ENCODE results near the gene CTTN.

The CTTN gene

DNA sequence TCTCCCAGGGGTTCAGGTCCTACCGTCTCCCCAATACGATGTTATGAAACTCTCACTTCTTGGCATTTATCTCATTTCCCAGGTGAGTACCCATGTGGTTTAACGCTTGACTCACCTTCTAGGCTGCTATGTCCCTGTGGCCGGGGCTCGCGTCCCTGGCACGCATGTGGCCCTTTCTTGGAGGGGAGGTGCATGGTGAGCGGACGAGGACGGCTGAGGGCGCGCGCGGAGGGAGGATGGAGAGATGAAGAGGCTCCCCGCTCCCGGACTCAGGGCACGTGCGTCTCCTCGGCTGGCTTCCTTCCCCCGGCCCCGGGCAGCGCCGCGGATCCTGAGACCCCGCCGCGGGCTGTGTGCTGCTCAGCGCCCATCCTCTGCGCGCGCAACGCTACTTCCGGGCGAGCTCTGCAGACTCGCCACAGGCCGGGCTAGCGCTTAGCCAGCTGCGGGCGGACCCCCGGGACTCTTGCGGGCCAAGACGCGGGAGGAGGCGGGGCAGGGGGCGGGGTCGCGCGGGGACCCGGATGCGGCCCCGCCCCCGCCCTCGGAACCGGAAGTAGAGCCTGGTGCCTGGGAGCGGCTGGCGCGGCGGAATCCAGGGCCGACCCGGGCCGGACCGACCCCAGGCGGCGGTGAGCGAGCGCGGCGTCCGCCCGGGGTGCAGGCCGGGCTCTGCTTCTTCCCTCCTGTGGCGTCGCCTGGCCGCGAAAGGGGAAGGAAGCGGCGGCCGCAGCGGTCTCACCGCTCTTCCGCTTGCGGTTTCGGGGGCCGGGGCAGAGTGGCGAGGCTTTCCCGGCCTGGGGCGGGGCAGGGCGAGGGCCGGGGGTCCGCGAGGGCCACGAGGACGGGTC is at the start of gene CTTN:
Gene CTTN (plus strand): TSS at position 547 of the 851 bp plus-strand sequence. CDS start 8,769 bp downstream, outside the sequence.
- H3K79me2 ChIP-seq (ENCODE audit: control insufficient read depth, insufficient read depth, low read length, unreplicated experiment), result peaks cover 72% of the 10 kb centered on the region
- H3K27ac ChIP-seq (ENCODE audit: low read depth, low read length), result peak within 1 kb of the TSS; percentile 85
- H3K4me3 ChIP-seq (ENCODE audit: low read depth, low read length), result peak within 1 kb of the TSS; percentile 99
- H3K36me3 ChIP-seq (ENCODE audit: insufficient read depth, low read length), result no peaks in the 10 kb centered on the region
- peak within 1 kb of the TSS; percentile 90 for H2AFZ ChIP-seq (ENCODE audit: low read length, unreplicated experiment)
- H3K4me1 ChIP-seq (ENCODE audit: control insufficient read depth, insufficient read depth, low read length, unreplicated experiment), result peaks cover 19% of the 10 kb centered on the region
- no peaks in the 10 kb centered on the region for H3K27me3 ChIP-seq (ENCODE audit: insufficient read depth, low read length)

DNA sequence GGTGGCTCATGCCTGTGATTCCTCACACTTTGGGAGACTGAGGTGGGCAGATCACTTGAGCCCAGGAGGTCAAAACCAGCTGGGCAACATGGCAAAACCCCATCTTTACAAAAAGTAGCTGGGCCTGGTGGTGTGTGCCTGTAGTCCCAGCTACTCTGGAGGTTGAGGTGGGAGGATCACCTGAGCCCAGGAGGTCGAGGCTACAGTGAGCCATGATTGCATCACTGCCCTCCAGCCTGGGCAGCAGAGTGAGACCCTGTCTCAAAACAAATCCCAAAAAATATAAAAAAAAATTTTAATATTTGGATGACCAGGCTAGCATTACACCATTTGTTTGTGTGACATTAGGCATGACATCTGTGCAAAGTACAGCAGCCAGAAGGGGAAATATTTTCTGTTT is 49.7 kb upstream of the CTTN start:
- H3K4me3 ChIP-seq (ENCODE audit: low read depth, low read length), result no peak overlapping the region
- H3K36me3 ChIP-seq (ENCODE audit: insufficient read depth, low read length), result peaks cover 8% of the 10 kb centered on the region
- no peaks in the 10 kb centered on the region for H3K79me2 ChIP-seq (ENCODE audit: control insufficient read depth, insufficient read depth, low read length, unreplicated experiment)
- H3K4me1 ChIP-seq (ENCODE audit: control insufficient read depth, insufficient read depth, low read length, unreplicated experiment), result no peaks in the 10 kb centered on the region
- no peak overlapping the region for H2AFZ ChIP-seq (ENCODE audit: low read length, unreplicated experiment)
- H3K27ac ChIP-seq (ENCODE audit: low read depth, low read length), result no peak overlapping the region
- H3K27me3 ChIP-seq (ENCODE audit: insufficient read depth, low read length), result no peaks in the 10 kb centered on the region

DNA sequence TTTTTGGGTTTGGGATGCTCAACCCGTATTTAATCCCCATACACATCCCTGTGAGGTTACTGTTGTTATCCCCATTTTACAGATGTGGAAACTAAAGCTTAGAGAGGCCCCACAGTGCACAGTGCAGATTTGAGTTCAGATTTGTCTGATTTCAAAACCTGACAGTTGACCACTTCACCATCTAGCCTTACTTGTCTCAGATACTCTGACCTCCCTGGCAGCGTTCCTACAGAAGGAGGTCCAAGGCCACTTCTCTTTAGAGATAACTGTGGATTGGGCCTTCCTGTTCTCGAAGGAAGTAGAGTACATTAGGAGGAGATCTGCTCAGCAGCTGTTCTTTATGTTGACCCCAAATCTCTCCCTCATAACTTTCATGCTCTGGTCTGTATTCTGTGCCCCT is 46.7 kb upstream of the CTTN start:
- no peaks in the 10 kb centered on the region for H3K27me3 ChIP-seq (ENCODE audit: insufficient read depth, low read length)
- H3K27ac ChIP-seq (ENCODE audit: low read depth, low read length), result no peak overlapping the region
- no peaks in the 10 kb centered on the region for H3K4me1 ChIP-seq (ENCODE audit: control insufficient read depth, insufficient read depth, low read length, unreplicated experiment)
- peaks cover 21% of the 10 kb centered on the region; the same call in 1 of the 2 replicates for H3K36me3 ChIP-seq (ENCODE audit: insufficient read depth, low read length)
- H3K79me2 ChIP-seq (ENCODE audit: control insufficient read depth, insufficient read depth, low read length, unreplicated experiment), result no peaks in the 10 kb centered on the region
- H2AFZ ChIP-seq (ENCODE audit: low read length, unreplicated experiment), result no peak overlapping the region
- no peak overlapping the region for H3K4me3 ChIP-seq (ENCODE audit: low read depth, low read length)

DNA sequence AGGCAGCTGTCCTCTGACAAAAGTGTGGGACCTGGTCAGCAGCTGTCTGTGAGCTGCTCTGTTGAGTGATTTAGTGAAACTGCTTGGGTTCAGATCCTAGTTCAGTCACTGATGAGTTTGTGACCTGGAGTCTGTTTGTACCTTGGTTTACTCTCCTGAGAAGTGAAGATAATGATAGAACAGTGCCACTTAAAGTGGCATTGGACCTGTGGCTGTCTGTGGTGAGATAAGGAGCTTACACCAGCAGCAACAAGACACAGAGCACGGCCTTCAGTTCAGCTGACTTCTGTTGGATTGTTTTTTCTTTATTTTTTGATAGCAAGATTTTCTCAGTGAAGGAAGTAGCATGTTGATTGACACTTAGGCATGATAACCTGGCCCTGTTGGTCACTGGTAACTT is 46.2 kb upstream of the CTTN start:
- Histone ChIP-seq H3K4me3 (ENCODE audit: low read depth, low read length) (no peak overlapping the region), H3K79me2 (ENCODE audit: control insufficient read depth, insufficient read depth, low read length, unreplicated experiment) (no peaks in the 10 kb centered on the region), H3K27me3 (ENCODE audit: insufficient read depth, low read length) (no peaks in the 10 kb centered on the region), H3K27ac (ENCODE audit: low read depth, low read length) (no peak overlapping the region), H2AFZ (ENCODE audit: low read length, unreplicated experiment) (no peak overlapping the region), H3K36me3 (ENCODE audit: insufficient read depth, low read length) (peaks cover 23% of the 10 kb centered on the region; the same call in 1 of the 2 replicates), H3K4me1 (ENCODE audit: control insufficient read depth, insufficient read depth, low read length, unreplicated experiment) (no peaks in the 10 kb centered on the region)

DNA sequence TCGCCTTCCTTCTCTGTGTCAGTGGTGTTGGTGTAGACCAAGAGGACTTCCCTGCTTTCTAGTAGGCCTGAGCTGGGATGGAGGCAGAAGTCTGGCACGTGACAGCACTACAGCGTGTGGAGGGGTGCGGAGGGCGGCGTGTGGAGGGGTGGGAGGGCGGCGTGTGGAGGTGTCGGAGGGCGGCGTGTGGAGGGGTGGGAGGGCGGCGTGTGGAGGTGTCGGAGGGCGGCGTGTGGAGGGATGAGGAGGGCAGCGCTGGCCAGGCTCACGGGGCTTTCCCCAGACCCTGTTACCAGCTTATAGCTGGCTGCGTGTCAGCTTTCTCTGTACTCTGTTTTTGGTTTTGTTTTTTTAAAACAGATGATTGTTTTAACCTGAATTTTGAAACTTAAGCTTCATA is 45.7 kb upstream of the CTTN start:
- H3K4me1 ChIP-seq (ENCODE audit: control insufficient read depth, insufficient read depth, low read length, unreplicated experiment), result no peaks in the 10 kb centered on the region
- no peaks in the 10 kb centered on the region for H3K27me3 ChIP-seq (ENCODE audit: insufficient read depth, low read length)
- H3K4me3 ChIP-seq (ENCODE audit: low read depth, low read length), result no peak overlapping the region
- no peaks in the 10 kb centered on the region for H3K79me2 ChIP-seq (ENCODE audit: control insufficient read depth, insufficient read depth, low read length, unreplicated experiment)
- no peak overlapping the region for H3K27ac ChIP-seq (ENCODE audit: low read depth, low read length)
- H3K36me3 ChIP-seq (ENCODE audit: insufficient read depth, low read length), result peaks cover 23% of the 10 kb centered on the region; the same call in 1 of the 2 replicates
- H2AFZ ChIP-seq (ENCODE audit: low read length, unreplicated experiment), result no peak overlapping the region

DNA sequence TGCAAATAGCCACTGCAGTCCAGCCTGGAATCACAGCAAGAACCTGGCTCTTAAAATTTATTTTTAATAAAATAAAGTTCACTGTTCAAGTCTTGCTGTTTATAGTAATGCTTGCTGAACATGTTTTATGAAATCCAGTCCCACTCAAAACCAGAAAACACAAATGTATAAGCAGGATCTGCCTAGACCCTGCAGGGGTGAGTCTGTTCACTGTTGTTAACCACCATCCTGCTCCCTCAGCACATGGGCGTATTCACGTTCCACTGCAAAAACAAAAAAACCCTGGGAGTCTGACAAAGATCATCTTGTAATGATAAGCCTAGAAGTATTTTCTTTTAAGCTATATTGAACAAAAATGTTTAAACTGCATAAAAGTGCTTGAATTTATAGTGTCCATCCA is 45.0 kb upstream of the CTTN start:
- Histone ChIP-seq H2AFZ (ENCODE audit: low read length, unreplicated experiment) (no peak overlapping the region), H3K4me1 (ENCODE audit: control insufficient read depth, insufficient read depth, low read length, unreplicated experiment) (no peaks in the 10 kb centered on the region), H3K79me2 (ENCODE audit: control insufficient read depth, insufficient read depth, low read length, unreplicated experiment) (no peaks in the 10 kb centered on the region), H3K27ac (ENCODE audit: low read depth, low read length) (no peak overlapping the region), H3K27me3 (ENCODE audit: insufficient read depth, low read length) (no peaks in the 10 kb centered on the region), H3K36me3 (ENCODE audit: insufficient read depth, low read length) (peaks cover 24% of the 10 kb centered on the region; the same call in 1 of the 2 replicates), H3K4me3 (ENCODE audit: low read depth, low read length) (no peak overlapping the region)

DNA sequence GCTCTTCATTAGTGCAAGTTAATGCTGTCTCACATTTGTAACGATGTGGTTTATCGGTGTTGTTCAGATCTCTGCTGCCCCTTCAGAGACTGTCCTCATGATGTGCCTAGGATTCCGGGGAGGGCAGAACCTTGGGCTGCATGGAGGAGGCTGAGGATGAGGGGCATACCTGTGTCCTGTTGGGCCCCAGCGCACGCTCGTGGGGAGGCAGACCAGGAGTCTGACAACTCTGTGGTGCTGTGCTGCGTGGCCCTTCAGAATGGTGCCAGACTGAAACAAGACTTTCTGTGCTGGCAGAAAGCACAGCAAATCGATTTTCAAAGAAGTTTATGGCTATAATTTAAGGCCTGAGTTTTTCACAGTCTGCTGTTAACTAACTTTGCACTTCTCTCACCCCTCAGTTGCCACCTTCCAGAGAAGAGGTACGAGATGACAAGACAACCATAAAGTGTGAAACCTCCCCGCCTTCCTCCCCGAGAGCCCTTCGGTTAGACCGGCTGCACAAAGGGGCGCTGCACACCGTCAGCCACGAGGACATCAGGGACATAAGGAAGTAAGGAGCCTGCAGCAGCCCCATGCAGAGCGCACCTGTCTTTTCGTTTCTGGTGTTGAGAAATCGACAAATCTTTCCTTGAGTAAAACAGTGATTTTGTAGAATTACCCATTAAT is 44.3 kb upstream of the CTTN start:
- H2AFZ ChIP-seq (ENCODE audit: low read length, unreplicated experiment), result no peak overlapping the region
- no peaks in the 10 kb centered on the region for H3K27me3 ChIP-seq (ENCODE audit: insufficient read depth, low read length)
- no peak overlapping the region for H3K4me3 ChIP-seq (ENCODE audit: low read depth, low read length)
- no peaks in the 10 kb centered on the region for H3K79me2 ChIP-seq (ENCODE audit: control insufficient read depth, insufficient read depth, low read length, unreplicated experiment)
- H3K36me3 ChIP-seq (ENCODE audit: insufficient read depth, low read length), result peaks cover 27% of the 10 kb centered on the region; the same call in 1 of the 2 replicates
- no peaks in the 10 kb centered on the region for H3K4me1 ChIP-seq (ENCODE audit: control insufficient read depth, insufficient read depth, low read length, unreplicated experiment)
- no peak overlapping the region for H3K27ac ChIP-seq (ENCODE audit: low read depth, low read length)

DNA sequence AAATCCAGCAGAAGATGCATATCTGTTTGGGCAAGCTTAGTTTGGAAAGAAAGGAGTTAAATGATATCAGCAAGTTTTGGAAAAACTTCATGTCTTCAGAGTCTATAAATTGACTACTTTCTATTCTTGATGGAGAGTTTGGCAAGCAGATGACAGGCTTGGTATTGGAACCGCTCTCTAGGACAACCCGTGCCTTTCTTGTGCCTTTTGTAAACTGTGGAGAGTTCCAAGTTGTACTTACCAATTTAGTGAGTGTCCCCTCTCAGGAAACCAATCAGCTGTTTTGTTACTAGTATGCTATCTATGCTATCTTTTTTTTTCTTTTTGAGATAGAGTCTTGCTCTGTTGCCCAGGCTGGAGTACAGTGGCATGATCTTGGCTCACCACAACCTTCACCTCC is 43.7 kb upstream of the CTTN start:
- Histone ChIP-seq H2AFZ (ENCODE audit: low read length, unreplicated experiment) (no peak overlapping the region), H3K36me3 (ENCODE audit: insufficient read depth, low read length) (peaks cover 24% of the 10 kb centered on the region; the same call in 1 of the 2 replicates), H3K4me3 (ENCODE audit: low read depth, low read length) (no peak overlapping the region)

DNA sequence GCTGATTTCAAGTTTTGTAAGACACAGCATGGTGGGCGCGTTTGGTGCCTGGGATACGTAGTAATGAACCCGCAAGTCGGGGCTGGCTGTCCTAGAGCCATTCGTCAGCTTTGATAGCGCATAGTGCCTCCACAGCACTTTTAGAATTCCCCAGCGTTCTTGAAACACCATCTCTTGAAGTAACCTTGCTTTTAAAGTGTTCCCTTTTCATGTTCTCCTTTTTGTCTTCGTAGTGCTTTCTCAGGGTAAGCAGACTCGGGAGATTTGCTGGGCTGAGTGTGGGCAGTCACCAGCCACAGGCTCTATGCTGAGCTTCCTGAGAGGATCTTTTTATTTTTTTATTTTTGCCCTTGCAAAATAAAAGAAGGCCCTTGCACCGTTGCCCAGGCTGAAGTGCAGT is 39.6 kb upstream of the CTTN start:
- Histone ChIP-seq H3K27ac (ENCODE audit: low read depth, low read length) (no peak overlapping the region), H3K4me1 (ENCODE audit: control insufficient read depth, insufficient read depth, low read length, unreplicated experiment) (no peaks in the 10 kb centered on the region), H3K27me3 (ENCODE audit: insufficient read depth, low read length) (no peaks in the 10 kb centered on the region), H3K4me3 (ENCODE audit: low read depth, low read length) (no peak overlapping the region), H3K79me2 (ENCODE audit: control insufficient read depth, insufficient read depth, low read length, unreplicated experiment) (peaks cover 2% of the 10 kb centered on the region), H2AFZ (ENCODE audit: low read length, unreplicated experiment) (no peak overlapping the region), H3K36me3 (ENCODE audit: insufficient read depth, low read length) (peaks cover 29% of the 10 kb centered on the region)

More for the DNA sequence above, 43.7 kb upstream of the CTTN start:
- no peaks in the 10 kb centered on the region for H3K79me2 ChIP-seq (ENCODE audit: control insufficient read depth, insufficient read depth, low read length, unreplicated experiment)
- no peak overlapping the region for H3K27ac ChIP-seq (ENCODE audit: low read depth, low read length)
- H3K27me3 ChIP-seq (ENCODE audit: insufficient read depth, low read length), result no peaks in the 10 kb centered on the region
- no peaks in the 10 kb centered on the region for H3K4me1 ChIP-seq (ENCODE audit: control insufficient read depth, insufficient read depth, low read length, unreplicated experiment)

DNA sequence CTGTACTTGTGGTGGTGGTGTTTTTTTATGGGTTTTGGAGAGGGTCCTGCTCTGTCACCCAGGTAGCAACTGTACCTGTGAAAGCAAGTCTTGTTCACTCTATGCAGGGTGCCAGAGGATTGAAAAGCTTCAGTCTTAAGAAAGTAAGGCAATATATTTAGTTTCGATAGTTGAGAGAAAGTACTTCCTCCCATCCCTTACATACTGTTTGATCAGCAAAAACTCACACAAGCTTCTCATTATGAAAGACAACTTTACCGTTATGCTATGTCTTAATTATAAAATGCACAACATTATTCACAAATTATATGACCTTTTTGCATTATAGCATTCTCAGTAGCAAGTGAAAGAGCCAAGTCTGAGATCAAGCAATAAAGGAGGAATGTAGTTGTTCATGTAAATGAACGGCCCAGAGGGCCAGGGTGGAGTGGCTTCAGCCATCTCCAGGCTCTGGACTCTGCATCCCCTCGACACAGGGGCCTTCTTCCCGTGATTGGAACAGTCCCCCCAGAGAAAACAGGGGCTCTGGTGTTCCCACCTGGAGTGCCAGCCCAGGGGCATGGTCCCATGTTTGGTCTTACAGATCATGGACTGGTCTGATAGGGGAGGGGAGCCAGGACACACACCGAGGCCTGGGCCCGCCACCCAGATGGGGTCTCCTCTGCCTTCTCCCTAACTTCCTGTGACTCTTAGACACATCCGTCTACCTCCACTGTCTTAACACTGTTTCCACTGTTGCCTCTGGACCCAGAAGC is 38.7 kb upstream of the CTTN start:
- Histone ChIP-seq H3K27me3 (ENCODE audit: insufficient read depth, low read length) (no peaks in the 10 kb centered on the region), H2AFZ (ENCODE audit: low read length, unreplicated experiment) (no peak overlapping the region), H3K4me1 (ENCODE audit: control insufficient read depth, insufficient read depth, low read length, unreplicated experiment) (no peaks in the 10 kb centered on the region), H3K79me2 (ENCODE audit: control insufficient read depth, insufficient read depth, low read length, unreplicated experiment) (peaks cover 2% of the 10 kb centered on the region), H3K36me3 (ENCODE audit: insufficient read depth, low read length) (peaks cover 29% of the 10 kb centered on the region), H3K27ac (ENCODE audit: low read depth, low read length) (no peak overlapping the region), H3K4me3 (ENCODE audit: low read depth, low read length) (no peak overlapping the region)

Data from ACC112 (cell line).